Nephron progenitor cell (in vitro differentiated cells): ENCODE results near the gene GRIK4.

Source experiments
- DNase-seq: peaks from one replicate; pipeline ENCODE4 v3.0.0; 2021
- H3K27ac Mint-ChIP-seq: 2 replicates; pipeline ENCODE4 v1.8.0; 2021; ENCODE audit warnings: mild to moderate bottlenecking, moderate library complexity, mixed read lengths
- H3K27me3 Mint-ChIP-seq: 2 replicates; pipeline ENCODE4 v1.8.0; 2021; ENCODE audit warnings: mild to moderate bottlenecking, low read depth, mixed read lengths; ENCODE audit not compliant: poor library complexity
- H3K36me3 Mint-ChIP-seq: 2 replicates; pipeline ENCODE4 v1.8.0; 2021; ENCODE audit warnings: low read depth, mixed read lengths
- H3K4me1 Mint-ChIP-seq: 2 replicates; pipeline ENCODE4 v1.8.0; 2021; ENCODE audit warnings: mixed read lengths
- H3K4me3 Mint-ChIP-seq: 2 replicates; pipeline ENCODE4 v1.8.0; 2021; ENCODE audit warnings: mild to moderate bottlenecking, moderate library complexity, mixed read lengths
- H3K9me3 Mint-ChIP-seq: 2 replicates; pipeline ENCODE4 v1.8.0; 2021; ENCODE audit warnings: mild to moderate bottlenecking, moderate library complexity, mixed read lengths
- CTCF ChIP-seq: fragments of 200-600 bp; sonication (generic); IDR thresholded peaks from 2 replicates; pipeline ENCODE4 v1.5.0; 2021; ENCODE audit warnings: antibody characterized with exemption

GRIK4 gene

GRCh38 chr11:120511116-120511819 is at the start of gene GRIK4:
GRIK4 (plus strand) TSS chr11:120511748; CDS start chr11:120660319, 148,571 bp downstream.
- DNase-seq: peak; percentile 93
- no peak within 1 kb of the TSS for H3K27ac Mint-ChIP-seq
- TF ChIP-seq CTCF: peak; percentile 95
- H3K4me1 Mint-ChIP-seq: peaks cover 4% of the 10 kb centered on the region
- H3K27me3 Mint-ChIP-seq: peaks cover 86% of the 10 kb centered on the region
- H3K9me3 Mint-ChIP-seq: no peaks in the 10 kb centered on the region
- H3K36me3 Mint-ChIP-seq: no peaks in the 10 kb centered on the region
- peak within 1 kb of the TSS; percentile 74 for H3K4me3 Mint-ChIP-seq

- Mint-ChIP-seq H3K27me3 (no peaks in the 10 kb centered on the region), H3K4me1 (no peaks in the 10 kb centered on the region), H3K27ac (no peak overlapping the region), H3K36me3 (peaks cover 92% of the 10 kb centered on the region), H3K4me3 (no peak overlapping the region), H3K9me3 (no peaks in the 10 kb centered on the region)
- DNase-seq: no peak
- no peak for TF ChIP-seq CTCF
Observed at GRCh38 chr11:120462825-120463224, 48.7 kb upstream of the GRIK4 start.

- Mint-ChIP-seq H3K4me1 (no peaks in the 10 kb centered on the region), H3K27ac (no peak overlapping the region), H3K36me3 (peaks cover 85% of the 10 kb centered on the region), H3K4me3 (no peak overlapping the region), H3K27me3 (no peaks in the 10 kb centered on the region), H3K9me3 (no peaks in the 10 kb centered on the region)
- TF ChIP-seq CTCF: no peak
- DNase-seq: no peak
Observed at GRCh38 chr11:120465921-120466534, 45.5 kb upstream of the GRIK4 start.

GRCh38 chr11:120467627-120468026 is 43.9 kb upstream of the GRIK4 start:
- no peaks in the 10 kb centered on the region for H3K4me1 Mint-ChIP-seq
- no peak for DNase-seq
- no peaks in the 10 kb centered on the region for H3K9me3 Mint-ChIP-seq
- no peaks in the 10 kb centered on the region for H3K27me3 Mint-ChIP-seq
- H3K4me3 Mint-ChIP-seq: no peak overlapping the region
- H3K36me3 Mint-ChIP-seq: peaks cover 82% of the 10 kb centered on the region
- TF ChIP-seq CTCF: no peak
- H3K27ac Mint-ChIP-seq: no peak overlapping the region

- Mint-ChIP-seq H3K36me3 (peaks cover 70% of the 10 kb centered on the region), H3K4me3 (no peak overlapping the region), H3K27me3 (no peaks in the 10 kb centered on the region), H3K4me1 (no peaks in the 10 kb centered on the region), H3K9me3 (no peaks in the 10 kb centered on the region), H3K27ac (no peak overlapping the region)
- no peak for TF ChIP-seq CTCF
- no peak for DNase-seq
Observed at GRCh38 chr11:120471131-120471530, 40.4 kb upstream of the GRIK4 start.

GRCh38 chr11:120471994-120472393 is 39.6 kb upstream of the GRIK4 start:
- H3K36me3 Mint-ChIP-seq: peaks cover 67% of the 10 kb centered on the region
- no peaks in the 10 kb centered on the region for H3K4me1 Mint-ChIP-seq
- no peak overlapping the region for H3K27ac Mint-ChIP-seq
- DNase-seq: no peak
- H3K27me3 Mint-ChIP-seq: no peaks in the 10 kb centered on the region
- TF ChIP-seq CTCF: no peak
- H3K4me3 Mint-ChIP-seq: no peak overlapping the region
- no peaks in the 10 kb centered on the region for H3K9me3 Mint-ChIP-seq
